RCC 7860 (cell line): ENCODE results near the gene SUGT1.

Source experiments
- DNase-seq: peaks from one replicate; pipeline ENCODE4 v3.0.0-alpha.2; 2015; ENCODE audit warnings: low spot score
- FAIRE-seq: peaks from 2 replicates; lab custom pipeline; 2012; peaks lifted over from hg19 to GRCh38; lab: Jason Lieb, UNC

Gene SUGT1

GRCh38 chr13:52736891-52737290 lies 84.3 kb downstream of the SUGT1 start:
- DNase-seq, result no peak
- FAIRE-seq, result no peak

- DNase-seq (no peak), FAIRE-seq (no peak)
These were observed 84.8 kb downstream of the SUGT1 start for GRCh38 chr13:52737451-52737850.

GRCh38 chr13:52737965-52738364 lies 85.3 kb downstream of the SUGT1 start:
- FAIRE-seq (no peak), DNase-seq (no peak)

GRCh38 chr13:52738719-52739467 lies 86.3 kb downstream of the SUGT1 start:
- no peak for FAIRE-seq

GRCh38 chr13:52739468-52740071 lies 86.9 kb downstream of the SUGT1 start, which contains the start of gene CNMD:
Gene CNMD, minus strand, starts transcription at chr13:52739820. Its CDS starts 119 bp downstream, at chr13:52739701.
- FAIRE-seq, result no peak

More at GRCh38 chr13:52738719-52739467, 86.3 kb downstream of the SUGT1 start:
- no peak for DNase-seq

GRCh38 chr13:52743569-52743968 lies 90.9 kb downstream of the SUGT1 start:
- DNase-seq (no peak), FAIRE-seq (no peak)

More at GRCh38 chr13:52739468-52740071, 86.9 kb downstream of the SUGT1 start, which contains the start of gene CNMD:
- DNase-seq, result no peak

- no peak for FAIRE-seq
These were observed 91.4 kb downstream of the SUGT1 start for GRCh38 chr13:52743988-52744387.

GRCh38 chr13:52744842-52745375 lies 92.3 kb downstream of the SUGT1 start:
- no peak for FAIRE-seq

More at GRCh38 chr13:52743988-52744387, 91.4 kb downstream of the SUGT1 start:
- no peak for DNase-seq

GRCh38 chr13:52746141-52746540 lies 93.5 kb downstream of the SUGT1 start:
- FAIRE-seq (no peak), DNase-seq (no peak)

More at GRCh38 chr13:52744842-52745375, 92.3 kb downstream of the SUGT1 start:
- DNase-seq, result no peak

- DNase-seq (no peak), FAIRE-seq (no peak)
These were observed 96.8 kb downstream of the SUGT1 start for GRCh38 chr13:52749419-52749818.
